Choroid plexus epithelial cell (primary cell): ENCODE measurements around the gene STOML2.

Experiments
- DNase-seq: peaks from one replicate; pipeline ENCODE4 v3.0.0-alpha.2; 2010; ENCODE audit warnings: low read depth
- H3K4me3 ChIP-seq: 2 replicates; pipeline ENCODE4 v1.5.1; 2011; ENCODE audit warnings: low read depth, mild to moderate bottlenecking, control low read depth, low read length, moderate library complexity
- CTCF ChIP-seq: conservative IDR thresholded peaks from 2 replicates; pipeline ENCODE4 v1.5.1; 2011; ENCODE audit warnings: low read depth, mild to moderate bottlenecking, control low read depth, inconsistent platforms, low read length, moderate library complexity

The STOML2 gene

GRCh38 chr9:35071814-35072460 is 31.0 kb downstream of the STOML2 start:
- peak; percentile 91 for DNase-seq
- peak; percentile 25 for TF ChIP-seq CTCF

GRCh38 chr9:35070823-35071813 is 31.8 kb downstream of the STOML2 start:
- TF ChIP-seq CTCF, result no peak
- peak overlapping the region; percentile 100 for H3K4me3 ChIP-seq
- DNase-seq, result peak; percentile 49

More at GRCh38 chr9:35071814-35072460, 31.0 kb downstream of the STOML2 start:
- H3K4me3 ChIP-seq, result peak overlapping the region; percentile 100

GRCh38 chr9:35069020-35069419 is 33.9 kb downstream of the STOML2 start:
- no peak overlapping the region for H3K4me3 ChIP-seq
- no peak for TF ChIP-seq CTCF

GRCh38 chr9:35067056-35067455 is 35.9 kb downstream of the STOML2 start:
- TF ChIP-seq CTCF, result no peak
- no peak for DNase-seq
- no peak overlapping the region for H3K4me3 ChIP-seq

More at GRCh38 chr9:35069020-35069419, 33.9 kb downstream of the STOML2 start:
- no peak for DNase-seq

GRCh38 chr9:35060548-35061207 is 42.3 kb downstream of the STOML2 start:
- DNase-seq, result no peak
- no peak for TF ChIP-seq CTCF
- no peak overlapping the region for H3K4me3 ChIP-seq

- no peak overlapping the region for H3K4me3 ChIP-seq
- TF ChIP-seq CTCF, result no peak
- DNase-seq, result no peak
Observed at GRCh38 chr9:35059438-35059837, 43.5 kb downstream of the STOML2 start.
